Measurements from ENCODE around the gene PLD2.
"Not testable (repeated sequence)": the region's sequence is repeated elsewhere in the genome, so short reads cannot be mapped to it uniquely, and the experiment has no call there.

Gene PLD2

DNA sequence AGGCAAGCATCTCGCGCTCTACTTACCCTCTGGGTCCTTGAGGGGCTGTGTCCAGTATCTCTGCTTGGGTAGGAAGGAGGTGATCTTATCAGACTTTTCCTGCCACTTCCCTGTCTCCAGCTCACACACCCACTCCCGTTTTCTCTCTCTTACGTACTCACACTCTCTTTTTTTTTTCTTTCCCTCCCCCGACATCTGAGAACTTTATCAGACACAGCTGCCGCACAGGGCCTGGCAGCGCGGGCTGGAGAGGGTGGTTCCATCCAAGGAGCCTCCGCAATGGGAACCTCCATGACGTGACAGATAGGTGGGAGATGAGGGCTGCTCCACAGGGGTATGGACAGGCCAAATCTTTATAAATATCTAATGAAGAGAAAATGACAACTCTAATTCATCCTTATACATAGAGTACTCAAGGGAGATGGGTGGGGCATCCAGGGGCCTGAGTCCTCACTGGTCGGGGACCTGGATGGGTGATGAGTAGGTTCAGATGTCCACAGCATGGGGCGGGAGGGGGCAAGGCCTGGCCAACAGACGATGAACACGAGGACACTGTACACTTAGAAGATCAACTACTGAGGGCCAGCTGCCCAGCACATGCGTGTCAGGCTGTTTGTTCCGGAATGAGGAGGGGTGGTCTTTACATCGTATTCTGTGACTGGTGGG, 49.5 kb downstream of the PLD2 start:
- Histone ChIP-seq H3K4me3 (ENCODE audit: low read length) (no peak overlapping the region), H2AFZ (ENCODE audit: low read length) (no peak overlapping the region), H3K36me3 (replicated peaks; ENCODE audit: insufficient read depth, low read length) (no peaks in the 10 kb centered on the region), H4K20me1 (ENCODE audit: insufficient read depth, low read length) (no peaks in the 10 kb centered on the region), H3K27ac (ENCODE audit: low read length) (no peak overlapping the region), H3F3A (ENCODE audit: insufficient read depth, low read length) (no peaks in the 10 kb centered on the region), H3K9me2 (replicated peaks; ENCODE audit: insufficient read depth, low read length) (no peaks in the 10 kb centered on the region), H3K27me3 (replicated peaks; ENCODE audit: insufficient read depth, low read length) (no peaks in the 10 kb centered on the region), H3K4me1 (ENCODE audit: low read length) (no peaks in the 10 kb centered on the region), H3K9me3 (replicated peaks; ENCODE audit: insufficient read depth, low read length) (no peaks in the 10 kb centered on the region), H3K9ac (ENCODE audit: low read length) (no peak overlapping the region), H3K79me2 (ENCODE audit: low read length) (peaks cover 19% of the 10 kb centered on the region), H3K4me2 (ENCODE audit: low read depth, low read length) (no peak overlapping the region)
- TF ChIP-seq EZH2phosphoT487 (IDR thresholded peaks at IDR 0.05; ENCODE audit: low read length) (no peak), EZH2 (optimal IDR thresholded peaks at IDR 0.05; ENCODE audit: low read depth, low read length) (no peak)
- TF ChIP-seq, protein P1, sequence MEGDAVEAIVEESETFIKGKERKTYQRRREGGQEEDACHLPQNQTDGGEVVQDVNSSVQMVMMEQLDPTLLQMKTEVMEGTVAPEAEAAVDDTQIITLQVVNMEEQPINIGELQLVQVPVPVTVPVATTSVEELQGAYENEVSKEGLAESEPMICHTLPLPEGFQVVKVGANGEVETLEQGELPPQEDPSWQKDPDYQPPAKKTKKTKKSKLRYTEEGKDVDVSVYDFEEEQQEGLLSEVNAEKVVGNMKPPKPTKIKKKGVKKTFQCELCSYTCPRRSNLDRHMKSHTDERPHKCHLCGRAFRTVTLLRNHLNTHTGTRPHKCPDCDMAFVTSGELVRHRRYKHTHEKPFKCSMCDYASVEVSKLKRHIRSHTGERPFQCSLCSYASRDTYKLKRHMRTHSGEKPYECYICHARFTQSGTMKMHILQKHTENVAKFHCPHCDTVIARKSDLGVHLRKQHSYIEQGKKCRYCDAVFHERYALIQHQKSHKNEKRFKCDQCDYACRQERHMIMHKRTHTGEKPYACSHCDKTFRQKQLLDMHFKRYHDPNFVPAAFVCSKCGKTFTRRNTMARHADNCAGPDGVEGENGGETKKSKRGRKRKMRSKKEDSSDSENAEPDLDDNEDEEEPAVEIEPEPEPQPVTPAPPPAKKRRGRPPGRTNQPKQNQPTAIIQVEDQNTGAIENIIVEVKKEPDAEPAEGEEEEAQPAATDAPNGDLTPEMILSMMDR (IDR thresholded peaks at IDR 0.05; ENCODE audit: low read length): no peak
- DNase-seq: no peak

- H3K9ac ChIP-seq (ENCODE audit: low read length): no peak overlapping the region
Observed at GRCh38 chr17:4856937-4857314, 50.0 kb downstream of the PLD2 start.

DNA sequence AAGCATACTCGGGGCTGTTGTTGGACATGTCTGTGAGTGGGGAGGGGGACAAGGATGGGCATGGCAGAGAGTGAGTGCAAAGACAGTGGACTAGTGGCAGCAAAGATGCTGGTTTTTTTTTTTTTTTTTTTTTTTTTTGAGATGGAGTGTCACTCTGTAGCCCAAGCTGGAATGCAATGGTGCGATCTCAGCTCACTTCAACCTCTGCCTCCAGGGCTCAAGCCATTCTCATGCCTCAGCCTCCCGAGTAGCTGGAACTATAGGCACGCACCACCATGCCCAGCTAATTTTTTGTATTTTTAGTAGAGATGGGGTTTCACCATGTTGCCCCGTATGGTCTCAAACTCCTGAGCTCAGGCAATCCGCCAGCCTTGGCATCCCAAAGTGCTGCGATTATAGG, 50.4 kb downstream of the PLD2 start:
- not testable (repeated sequence) for H3K9ac ChIP-seq (ENCODE audit: low read length); H3K36me3 ChIP-seq (replicated peaks; ENCODE audit: insufficient read depth, low read length); H2AFZ ChIP-seq (ENCODE audit: low read length); H3K27me3 ChIP-seq (replicated peaks; ENCODE audit: insufficient read depth, low read length); H3K9me3 ChIP-seq (replicated peaks; ENCODE audit: insufficient read depth, low read length); H3K4me1 ChIP-seq (ENCODE audit: low read length); DNase-seq; H4K20me1 ChIP-seq (ENCODE audit: insufficient read depth, low read length); H3K9me2 ChIP-seq (replicated peaks; ENCODE audit: insufficient read depth, low read length); H3F3A ChIP-seq (ENCODE audit: insufficient read depth, low read length); H3K4me3 ChIP-seq (ENCODE audit: low read length); H3K27ac ChIP-seq (ENCODE audit: low read length); H3K4me2 ChIP-seq (ENCODE audit: low read depth, low read length)
- peaks cover 18% of the 10 kb centered on the region for H3K79me2 ChIP-seq (ENCODE audit: low read length)

More at GRCh38 chr17:4856937-4857314, 50.0 kb downstream of the PLD2 start:
- no peak overlapping the region for H2AFZ ChIP-seq (ENCODE audit: low read length)
- H3K9me3 ChIP-seq (replicated peaks; ENCODE audit: insufficient read depth, low read length): no peaks in the 10 kb centered on the region
- H3K79me2 ChIP-seq (ENCODE audit: low read length): peaks cover 20% of the 10 kb centered on the region
- H3K27ac ChIP-seq (ENCODE audit: low read length): no peak overlapping the region
- no peak for TF ChIP-seq EZH2 (optimal IDR thresholded peaks at IDR 0.05; ENCODE audit: low read depth, low read length)
- TF ChIP-seq, protein P1 (IDR thresholded peaks at IDR 0.05; ENCODE audit: low read length): no peak
- TF ChIP-seq EZH2phosphoT487 (IDR thresholded peaks at IDR 0.05; ENCODE audit: low read length): no peak
- H3F3A ChIP-seq (ENCODE audit: insufficient read depth, low read length): no peaks in the 10 kb centered on the region
- H3K9me2 ChIP-seq (replicated peaks; ENCODE audit: insufficient read depth, low read length): no peaks in the 10 kb centered on the region
- no peaks in the 10 kb centered on the region for H3K27me3 ChIP-seq (replicated peaks; ENCODE audit: insufficient read depth, low read length)
- H3K4me1 ChIP-seq (ENCODE audit: low read length): no peaks in the 10 kb centered on the region
- H3K4me2 ChIP-seq (ENCODE audit: low read depth, low read length): no peak overlapping the region
- H3K4me3 ChIP-seq (ENCODE audit: low read length): no peak overlapping the region
- no peaks in the 10 kb centered on the region for H4K20me1 ChIP-seq (ENCODE audit: insufficient read depth, low read length)
- no peak for DNase-seq
- H3K36me3 ChIP-seq (replicated peaks; ENCODE audit: insufficient read depth, low read length): no peaks in the 10 kb centered on the region

- no peak for DNase-seq
- no peaks in the 10 kb centered on the region for H3K4me1 ChIP-seq (ENCODE audit: low read length)
- no peaks in the 10 kb centered on the region for H4K20me1 ChIP-seq (ENCODE audit: insufficient read depth, low read length)
- H3K79me2 ChIP-seq (ENCODE audit: low read length): peaks cover 18% of the 10 kb centered on the region
- H3K4me2 ChIP-seq (ENCODE audit: low read depth, low read length): no peak overlapping the region
- no peak for TF ChIP-seq EZH2phosphoT487 (IDR thresholded peaks at IDR 0.05; ENCODE audit: low read length)
- H3K4me3 ChIP-seq (ENCODE audit: low read length): no peak overlapping the region
- H3K9ac ChIP-seq (ENCODE audit: low read length): no peak overlapping the region
- no peak overlapping the region for H2AFZ ChIP-seq (ENCODE audit: low read length)
- H3K36me3 ChIP-seq (replicated peaks; ENCODE audit: insufficient read depth, low read length): no peaks in the 10 kb centered on the region
- no peaks in the 10 kb centered on the region for H3K9me2 ChIP-seq (replicated peaks; ENCODE audit: insufficient read depth, low read length)
- no peak overlapping the region for H3K27ac ChIP-seq (ENCODE audit: low read length)
- no peaks in the 10 kb centered on the region for H3K9me3 ChIP-seq (replicated peaks; ENCODE audit: insufficient read depth, low read length)
- H3F3A ChIP-seq (ENCODE audit: insufficient read depth, low read length): no peaks in the 10 kb centered on the region
- no peaks in the 10 kb centered on the region for H3K27me3 ChIP-seq (replicated peaks; ENCODE audit: insufficient read depth, low read length)
Observed at GRCh38 chr17:4858068-4858881, 51.3 kb downstream of the PLD2 start.
